Embryonic facial prominence (tissue), 1 donor: Measurements from ENCODE around the gene TMEM231.
"Not testable (repeated sequence)": the region's sequence is repeated elsewhere in the genome, so short reads cannot be mapped to it uniquely, and the experiment has no call there.

Experiments
- DNase-seq: peaks from one replicate; pipeline ENCODE4 v3.0.0-alpha.2; 2016; ENCODE audit errors: extremely low spot score

The TMEM231 gene

GRCh38 chr16:75555707-75556430 lies at the start of gene TMEM231:
TSS of gene TMEM231 (minus strand) at chr16:75556252. CDS start at chr16:75556209, 43 bp downstream.
- peak; percentile 90 for DNase-seq

DNA sequence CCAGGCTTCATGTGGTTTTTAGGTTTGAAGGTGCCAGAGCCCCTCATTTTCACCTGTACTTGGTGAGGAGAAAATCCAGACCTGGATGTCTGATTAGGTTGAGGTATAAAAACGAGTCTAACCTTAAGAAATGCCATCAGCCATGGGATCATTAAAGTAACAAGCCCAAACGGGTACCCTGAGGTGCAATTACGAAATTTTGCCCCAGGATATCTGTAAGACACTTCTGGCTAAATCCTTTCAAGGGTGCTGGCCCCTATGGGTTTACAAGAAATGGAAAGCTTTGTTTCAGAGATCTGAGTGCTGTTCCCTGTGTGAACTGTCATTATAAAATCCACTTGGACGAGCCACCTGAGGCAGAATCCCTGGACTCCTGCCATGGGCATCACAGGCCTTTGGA lies 47.2 kb upstream of the TMEM231 start:
- DNase-seq: no peak

GRCh38 chr16:75599452-75600277 lies 43.6 kb upstream of the TMEM231 start:
- DNase-seq: no peak

DNA sequence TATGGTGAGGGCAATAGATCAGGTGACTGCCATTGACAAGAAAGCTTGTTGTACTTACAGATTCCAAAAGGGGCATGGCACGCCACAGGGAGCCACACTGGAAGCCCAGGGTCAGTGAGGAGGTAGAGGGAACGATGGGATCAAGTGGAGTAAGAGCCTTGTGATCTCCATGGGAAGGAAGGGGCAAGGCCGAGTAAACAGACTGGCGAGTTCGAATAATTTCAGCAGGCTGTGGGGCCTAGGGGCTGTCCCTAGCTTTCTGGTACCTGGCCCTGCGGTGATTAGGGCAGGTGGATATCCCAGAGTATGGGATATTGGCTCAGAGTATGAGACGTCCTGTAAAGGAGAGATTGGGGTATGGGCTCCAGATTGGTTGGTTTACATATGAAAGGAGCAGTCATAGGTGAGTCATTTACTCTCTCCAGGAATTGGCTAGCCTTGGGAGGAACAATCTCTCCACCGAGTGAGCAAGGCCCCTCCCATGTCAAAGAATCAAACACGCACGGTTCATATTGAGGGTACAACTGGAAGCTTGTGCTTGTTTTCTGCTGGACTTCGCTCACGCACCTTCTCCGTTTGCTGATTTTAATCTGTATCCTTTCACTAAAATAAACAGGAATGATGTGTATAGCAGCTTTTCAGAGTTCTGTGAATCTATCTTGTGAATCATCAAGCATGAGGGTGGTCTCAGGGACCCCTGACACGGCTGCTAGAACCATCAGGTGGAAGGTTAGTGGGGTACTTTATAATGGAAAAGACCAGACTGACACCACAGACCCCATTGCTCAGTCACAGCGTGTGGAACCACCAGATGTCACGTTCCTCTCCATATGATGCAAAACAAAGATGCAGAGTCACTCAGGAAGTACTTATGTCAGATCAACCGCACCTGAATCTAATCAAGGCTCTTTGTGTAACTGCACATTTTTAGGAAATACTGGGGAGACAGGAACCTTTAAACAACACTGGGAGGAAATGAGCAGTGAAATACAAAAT lies 38.1 kb upstream of the TMEM231 start:
- no peak for DNase-seq

DNA sequence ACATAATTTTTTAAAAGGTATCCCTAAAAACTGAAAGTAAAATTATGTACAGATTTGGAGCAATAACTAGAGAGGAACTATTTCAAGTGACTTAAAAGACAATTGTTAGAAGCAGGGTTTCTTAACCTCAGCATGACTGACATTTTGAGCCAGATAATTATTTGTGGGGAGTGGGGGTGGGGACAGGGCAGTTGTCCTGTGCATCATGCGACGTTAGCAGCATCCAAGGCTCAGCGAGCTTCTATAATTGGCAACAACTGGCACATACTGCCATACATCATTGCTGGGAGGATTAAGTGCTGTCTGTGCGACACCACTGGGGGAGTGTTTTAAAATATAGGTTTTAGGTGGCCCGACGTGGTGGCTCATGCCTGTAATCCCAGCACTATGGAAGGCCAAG lies 37.3 kb upstream of the TMEM231 start:
- no peak for DNase-seq

DNA sequence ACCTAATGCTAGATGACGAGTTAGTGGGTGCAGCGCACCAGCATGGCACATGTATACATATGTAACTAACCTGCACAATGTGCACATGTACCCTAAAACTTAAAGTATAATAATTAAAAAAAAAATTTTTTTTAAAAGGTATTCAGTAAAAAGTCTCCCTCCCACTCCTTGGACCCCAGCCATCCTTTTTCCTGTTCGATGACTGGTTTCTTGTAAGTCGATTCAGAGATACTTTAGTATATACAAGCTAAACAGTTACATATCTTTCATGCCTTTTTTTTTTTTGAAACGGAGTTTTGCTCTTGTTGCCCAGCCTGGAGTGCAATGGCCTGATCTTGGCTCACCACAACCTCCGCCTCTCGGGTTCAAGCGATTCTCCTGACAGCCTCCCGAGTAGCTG lies 35.9 kb upstream of the TMEM231 start:
- DNase-seq: not testable (repeated sequence)

GRCh38 chr16:75590920-75591843 lies 35.1 kb upstream of the TMEM231 start:
- peak; percentile 55 for DNase-seq

DNA sequence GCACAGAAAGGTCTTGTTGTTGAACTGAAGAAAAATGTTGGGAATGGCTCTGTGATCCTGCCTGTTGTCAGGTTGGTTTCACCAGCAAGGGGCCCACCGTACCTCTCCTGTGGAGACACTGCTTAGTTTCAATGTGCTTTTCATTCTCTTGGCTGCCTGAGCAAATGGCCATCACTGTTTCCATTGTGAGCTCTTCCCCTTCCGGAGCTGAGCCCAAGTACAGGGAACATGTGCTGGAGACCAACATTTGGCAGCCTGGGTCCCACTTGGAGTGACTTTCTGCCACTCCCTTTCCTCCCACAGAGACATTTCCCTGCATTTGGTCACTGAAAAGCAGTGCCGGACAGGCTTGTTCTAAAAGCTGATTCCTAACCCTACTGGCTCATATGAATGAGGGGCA lies 33.3 kb upstream of the TMEM231 start:
- DNase-seq: no peak

- DNase-seq: no peak
Observed at GRCh38 chr16:75588716-75589115, 32.7 kb upstream of the TMEM231 start.

DNA sequence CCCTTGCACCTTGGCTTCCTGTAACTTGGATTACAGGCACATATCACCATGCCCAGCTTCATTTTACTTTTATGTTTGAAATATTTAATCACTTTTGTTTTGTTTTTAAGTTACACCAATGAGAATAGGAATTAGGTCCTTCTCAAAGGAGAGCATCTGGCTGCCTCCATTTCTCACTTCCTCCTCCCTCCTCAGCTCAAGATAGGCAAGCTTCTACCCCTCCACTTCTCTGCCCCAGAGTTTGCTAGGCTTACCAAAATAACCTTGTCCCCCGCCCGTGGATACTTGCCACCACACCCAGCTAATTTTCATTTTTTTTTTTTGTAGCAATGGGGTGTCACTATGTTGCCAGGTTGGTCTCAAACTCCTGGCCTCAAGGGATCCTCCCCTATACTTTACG lies 28.1 kb upstream of the TMEM231 start:
- no peak for DNase-seq

- no peak for DNase-seq
Observed at GRCh38 chr16:75579281-75579834, 23.3 kb upstream of the TMEM231 start.

- no peak for DNase-seq
Observed at GRCh38 chr16:75578725-75579124, 22.7 kb upstream of the TMEM231 start.

- DNase-seq: no peak
Observed at GRCh38 chr16:75578212-75578611, 22.2 kb upstream of the TMEM231 start.

- no peak for DNase-seq
Observed at GRCh38 chr16:75576384-75576811, 20.3 kb upstream of the TMEM231 start.

- DNase-seq: no peak
Observed at GRCh38 chr16:75575958-75576357, 19.9 kb upstream of the TMEM231 start.

- no peak for DNase-seq
Observed at GRCh38 chr16:75573955-75574354, 17.9 kb upstream of the TMEM231 start.

GRCh38 chr16:75572864-75573542 lies 17.0 kb upstream of the TMEM231 start:
- no peak for DNase-seq

DNA sequence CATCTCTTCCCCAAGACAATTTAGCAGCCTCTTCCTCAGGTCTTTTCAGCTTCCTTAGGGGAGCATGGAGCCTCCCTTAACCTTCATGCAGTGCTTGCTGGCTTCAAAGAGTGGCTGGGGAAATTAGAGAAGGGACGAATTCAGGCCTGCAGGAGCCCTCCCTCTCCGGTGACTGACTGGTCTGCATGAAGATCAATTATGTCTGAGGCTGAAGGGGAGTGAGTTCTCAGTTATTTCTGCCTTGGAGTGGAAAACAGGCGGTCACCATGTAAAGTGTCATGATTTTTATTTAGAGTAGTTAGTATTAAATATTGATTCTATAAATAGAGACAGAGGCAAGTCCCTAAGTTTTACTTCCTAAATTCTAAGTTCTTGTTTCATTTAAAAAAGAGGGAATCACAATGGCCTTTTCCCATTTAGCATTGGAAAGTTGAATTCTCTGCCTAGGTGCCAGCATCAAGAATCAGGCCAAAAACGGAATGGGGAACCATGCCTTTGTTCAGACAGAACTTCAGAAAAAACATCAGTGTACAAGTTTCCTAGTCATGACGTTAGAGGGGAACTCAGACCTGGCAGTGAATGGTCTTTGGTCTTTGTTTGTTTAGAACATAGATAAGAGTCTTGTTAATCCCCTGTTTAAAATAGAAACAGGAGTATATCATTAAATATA lies 14.5 kb upstream of the TMEM231 start:
- DNase-seq: no peak

DNA sequence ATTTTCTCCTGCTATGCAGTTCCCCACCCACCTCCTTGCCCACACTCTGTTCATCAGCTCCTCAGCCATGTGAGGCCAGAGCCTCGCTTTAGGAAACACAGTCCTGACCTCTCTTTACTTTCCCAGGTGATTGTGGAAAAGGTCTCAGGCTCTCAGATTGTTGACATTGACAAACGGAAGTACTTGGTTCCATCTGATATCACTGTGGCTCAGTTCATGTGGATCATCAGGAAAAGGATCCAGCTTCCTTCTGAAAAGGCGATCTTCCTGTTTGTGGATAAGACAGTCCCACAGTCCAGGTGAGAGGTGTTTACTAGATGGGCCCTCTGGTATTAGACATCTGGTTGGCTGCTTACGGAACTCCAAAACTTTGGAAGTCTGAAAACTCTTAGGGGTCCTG lies 11.9 kb upstream of the TMEM231 start:
- no peak for DNase-seq
